ENCODE results near the gene RNF13.
A peak's percentile ranks its signal among the peaks of the same experiment; 100 is the strongest.

RNF13 gene, protein sequence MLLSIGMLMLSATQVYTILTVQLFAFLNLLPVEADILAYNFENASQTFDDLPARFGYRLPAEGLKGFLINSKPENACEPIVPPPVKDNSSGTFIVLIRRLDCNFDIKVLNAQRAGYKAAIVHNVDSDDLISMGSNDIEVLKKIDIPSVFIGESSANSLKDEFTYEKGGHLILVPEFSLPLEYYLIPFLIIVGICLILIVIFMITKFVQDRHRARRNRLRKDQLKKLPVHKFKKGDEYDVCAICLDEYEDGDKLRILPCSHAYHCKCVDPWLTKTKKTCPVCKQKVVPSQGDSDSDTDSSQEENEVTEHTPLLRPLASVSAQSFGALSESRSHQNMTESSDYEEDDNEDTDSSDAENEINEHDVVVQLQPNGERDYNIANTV

GRCh38 chr3:149812606-149813366, at the start of gene RNF13:
TSS of gene RNF13 (plus strand) at chr3:149813215. CDS start at chr3:149846027, 32,812 bp downstream.
- Histone ChIP-seq H3K4me3 (ENCODE audit: low read depth in 1 of 2, low read length in 2 of 2) (peak within 1 kb of the TSS; percentile 82 to 90), H3K27ac (ENCODE audit: low read depth, low read length) (peak within 1 kb of the TSS; percentile 97), H3K9me3 (ENCODE audit: low read length) (no peaks in the 10 kb centered on the region), H3K36me3 (ENCODE audit: insufficient read depth, low read length) (no peaks in the 10 kb centered on the region), H3K27me3 (ENCODE audit: control insufficient read depth in 1 of 2, insufficient read depth in 2 of 2, low read length in 2 of 2) (no peaks in the 10 kb centered on the region), H3K4me1 (ENCODE audit: insufficient read depth, low read length) (peaks cover 40% of the 10 kb centered on the region), H3K9ac (ENCODE audit: low read length) (peak within 1 kb of the TSS; percentile 84)

DNA sequence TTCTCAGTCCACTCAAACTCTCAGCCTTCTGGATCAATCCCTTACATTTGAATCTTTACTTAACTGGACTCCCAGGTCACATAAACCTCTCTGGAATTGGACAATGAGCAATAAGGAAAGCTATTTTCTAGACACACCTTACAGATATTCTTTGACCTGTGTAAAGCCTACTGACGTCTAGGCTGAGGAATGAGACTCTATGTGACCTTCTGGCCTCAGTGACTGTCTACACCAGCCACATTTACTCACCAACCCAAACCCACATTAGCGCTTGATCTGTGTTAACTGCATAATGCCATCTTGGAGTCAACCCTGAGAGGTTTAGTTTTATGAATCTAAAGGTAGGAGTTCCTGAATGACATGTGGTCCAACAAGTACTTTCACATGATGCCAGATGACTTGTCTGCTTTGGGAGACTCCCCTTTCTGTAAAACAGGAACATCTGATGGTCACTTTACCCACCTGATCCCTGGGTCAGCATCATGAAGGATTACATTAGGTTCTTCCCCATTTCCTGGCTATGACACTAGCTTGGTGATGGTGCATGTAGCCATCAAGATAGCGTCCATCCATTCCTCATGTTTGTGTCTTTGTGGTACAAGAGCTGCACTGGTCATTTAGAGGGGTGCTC, 49.3 kb upstream of the RNF13 start:
- H3K4me3 ChIP-seq (ENCODE audit: low read depth in 1 of 2, low read length in 2 of 2), result no peak overlapping the region
- H3K27ac ChIP-seq (ENCODE audit: low read depth, low read length), result no peak overlapping the region
- H3K9me3 ChIP-seq (ENCODE audit: low read length), result no peaks in the 10 kb centered on the region
- no peak overlapping the region for H3K9ac ChIP-seq (ENCODE audit: low read length)
- no peaks in the 10 kb centered on the region for H3K36me3 ChIP-seq (ENCODE audit: insufficient read depth, low read length)
- H3K4me1 ChIP-seq (ENCODE audit: insufficient read depth, low read length), result no peaks in the 10 kb centered on the region
- H3K27me3 ChIP-seq (ENCODE audit: control insufficient read depth in 1 of 2, insufficient read depth in 2 of 2, low read length in 2 of 2), result peaks cover 0 to 5% of the 10 kb centered on the region in 2 donors

DNA sequence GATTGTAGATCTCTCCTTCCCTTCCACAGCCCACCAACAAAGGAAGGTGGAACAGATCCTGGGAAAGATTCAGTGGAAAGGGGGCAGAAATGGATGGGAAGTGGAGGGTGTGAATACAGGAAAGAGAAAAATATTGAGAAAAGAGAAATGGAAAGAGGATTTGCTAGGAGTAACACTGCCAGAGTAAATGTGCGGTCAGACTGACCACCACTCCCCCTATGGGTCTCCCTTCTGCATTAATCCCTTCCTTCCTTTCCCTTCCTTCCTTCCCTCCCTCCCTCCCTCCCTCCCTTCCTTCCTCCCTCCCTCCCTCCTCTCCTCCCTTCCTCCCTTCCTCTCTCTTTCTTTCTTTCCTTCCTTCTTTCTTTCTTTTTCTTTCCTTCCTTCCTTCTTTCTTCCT, 48.7 kb upstream of the RNF13 start:
- Histone ChIP-seq H3K9me3 (ENCODE audit: low read length) (no peaks in the 10 kb centered on the region), H3K4me3 (ENCODE audit: low read depth in 1 of 2, low read length in 2 of 2) (no peak overlapping the region), H3K36me3 (ENCODE audit: insufficient read depth, low read length) (no peaks in the 10 kb centered on the region), H3K4me1 (ENCODE audit: insufficient read depth, low read length) (no peaks in the 10 kb centered on the region), H3K27me3 (ENCODE audit: control insufficient read depth in 1 of 2, insufficient read depth in 2 of 2, low read length in 2 of 2) (peaks cover 0 to 5% of the 10 kb centered on the region in 2 donors), H3K9ac (ENCODE audit: low read length) (no peak overlapping the region), H3K27ac (ENCODE audit: low read depth, low read length) (no peak overlapping the region)

DNA sequence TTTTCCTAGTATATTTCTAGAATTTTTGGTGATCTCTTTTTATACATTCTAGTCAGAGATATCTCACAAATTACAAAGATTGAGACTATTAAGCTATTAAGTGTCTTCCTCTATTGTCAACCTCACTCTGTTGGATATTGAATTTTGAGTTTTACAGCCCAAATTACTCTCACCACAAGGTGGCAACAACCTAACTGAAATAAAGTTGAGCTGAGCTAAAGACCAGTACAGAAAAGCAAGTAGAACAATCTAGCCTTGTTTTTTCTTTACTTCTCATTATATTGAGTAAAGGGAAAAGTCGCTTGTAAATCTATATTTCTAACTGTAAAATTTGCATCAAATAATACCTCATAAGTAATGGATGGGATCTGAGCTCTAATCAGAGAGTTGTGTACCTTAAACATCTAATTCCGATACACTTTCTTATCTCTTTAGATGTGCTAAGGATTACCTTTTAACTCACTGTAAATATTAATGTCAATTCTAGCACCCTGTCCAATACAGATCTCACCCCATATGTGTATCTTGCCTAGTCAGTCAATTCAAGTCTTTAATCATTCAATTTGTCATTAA, 47.2 kb upstream of the RNF13 start:
- Histone ChIP-seq H3K9ac (ENCODE audit: low read length) (no peak overlapping the region), H3K27me3 (ENCODE audit: control insufficient read depth in 1 of 2, insufficient read depth in 2 of 2, low read length in 2 of 2) (peaks cover 0 to 5% of the 10 kb centered on the region in 2 donors), H3K4me1 (ENCODE audit: insufficient read depth, low read length) (no peaks in the 10 kb centered on the region), H3K4me3 (ENCODE audit: low read depth in 1 of 2, low read length in 2 of 2) (no peak overlapping the region), H3K36me3 (ENCODE audit: insufficient read depth, low read length) (no peaks in the 10 kb centered on the region), H3K9me3 (ENCODE audit: low read length) (no peaks in the 10 kb centered on the region), H3K27ac (ENCODE audit: low read depth, low read length) (no peak overlapping the region)

DNA sequence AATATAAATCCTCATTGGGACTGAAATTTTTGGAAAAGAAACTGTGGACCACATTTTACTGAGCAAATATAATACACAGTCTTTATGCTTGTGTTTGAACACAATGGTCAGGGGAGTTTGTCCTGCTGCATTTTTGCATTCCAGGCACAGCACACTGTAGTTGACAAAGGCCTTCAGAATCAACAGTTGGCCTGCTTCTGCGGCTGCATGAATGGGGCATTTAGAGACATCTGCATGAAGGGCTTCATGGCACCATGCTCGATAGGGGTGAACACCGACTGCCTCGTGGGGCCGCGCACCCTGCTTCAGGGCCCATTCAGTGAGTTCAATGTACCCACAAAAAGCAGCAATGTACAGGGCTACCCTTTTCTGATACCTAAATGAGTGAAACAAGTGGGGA, 45.3 kb upstream of the RNF13 start:
- no peak overlapping the region for H3K9ac ChIP-seq (ENCODE audit: low read length)
- H3K27me3 ChIP-seq (ENCODE audit: control insufficient read depth in 1 of 2, insufficient read depth in 2 of 2, low read length in 2 of 2), result peaks cover 0 to under 1% of the 10 kb centered on the region in 2 donors
- no peak overlapping the region for H3K4me3 ChIP-seq (ENCODE audit: low read depth in 1 of 2, low read length in 2 of 2)
- H3K36me3 ChIP-seq (ENCODE audit: insufficient read depth, low read length), result no peaks in the 10 kb centered on the region
- no peaks in the 10 kb centered on the region for H3K9me3 ChIP-seq (ENCODE audit: low read length)
- no peak overlapping the region for H3K27ac ChIP-seq (ENCODE audit: low read depth, low read length)
- no peaks in the 10 kb centered on the region for H3K4me1 ChIP-seq (ENCODE audit: insufficient read depth, low read length)

DNA sequence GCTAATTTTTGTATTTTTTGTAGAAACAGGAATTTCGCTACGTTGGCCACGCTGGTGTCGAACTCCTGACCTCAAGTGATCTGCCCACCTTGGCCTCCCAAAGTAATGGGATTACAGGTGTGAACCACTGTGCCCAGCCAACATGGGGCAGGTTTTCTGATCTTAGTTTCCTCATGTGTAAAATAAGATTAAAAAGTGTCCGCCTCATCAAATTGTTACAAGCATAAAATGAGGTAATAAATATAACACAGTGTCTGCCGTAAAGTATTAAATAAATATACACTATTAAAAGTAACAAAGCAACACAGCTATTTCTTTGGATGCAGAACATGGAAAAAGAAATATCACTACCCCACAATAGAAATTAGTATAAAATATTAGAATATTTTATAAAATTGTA, 44.3 kb upstream of the RNF13 start:
- H3K36me3 ChIP-seq (ENCODE audit: insufficient read depth, low read length), result no peaks in the 10 kb centered on the region
- no peak overlapping the region for H3K9ac ChIP-seq (ENCODE audit: low read length)
- H3K4me1 ChIP-seq (ENCODE audit: insufficient read depth, low read length), result no peaks in the 10 kb centered on the region
- no peak overlapping the region for H3K4me3 ChIP-seq (ENCODE audit: low read depth in 1 of 2, low read length in 2 of 2)
- no peaks in the 10 kb centered on the region for H3K9me3 ChIP-seq (ENCODE audit: low read length)
- H3K27ac ChIP-seq (ENCODE audit: low read depth, low read length), result no peak overlapping the region
- no peaks in the 10 kb centered on the region for H3K27me3 ChIP-seq (ENCODE audit: control insufficient read depth in 1 of 2, insufficient read depth in 2 of 2, low read length in 2 of 2)

DNA sequence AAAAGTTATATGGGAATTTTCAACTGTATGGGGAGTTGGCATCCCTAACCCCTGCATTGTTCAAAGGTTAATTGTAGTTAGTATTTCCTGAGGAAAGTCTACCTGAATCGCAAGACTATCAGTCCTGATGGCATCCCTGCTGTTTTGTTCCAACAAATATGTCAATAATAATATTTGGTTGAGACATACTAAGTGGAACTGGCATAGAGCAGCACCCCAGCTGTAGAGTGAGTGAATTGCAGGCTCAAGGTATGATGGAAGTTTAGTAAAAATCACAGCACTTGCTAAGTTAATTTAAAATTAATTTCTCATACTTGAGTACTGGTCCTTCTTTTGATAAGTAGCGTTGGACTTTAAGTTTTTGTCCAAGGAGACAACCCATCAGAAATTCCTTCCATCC, 42.8 kb upstream of the RNF13 start:
- Histone ChIP-seq H3K4me3 (ENCODE audit: low read depth in 1 of 2, low read length in 2 of 2) (no peak overlapping the region), H3K9ac (ENCODE audit: low read length) (no peak overlapping the region), H3K27me3 (ENCODE audit: control insufficient read depth in 1 of 2, insufficient read depth in 2 of 2, low read length in 2 of 2) (no peaks in the 10 kb centered on the region), H3K9me3 (ENCODE audit: low read length) (no peaks in the 10 kb centered on the region), H3K4me1 (ENCODE audit: insufficient read depth, low read length) (no peaks in the 10 kb centered on the region), H3K36me3 (ENCODE audit: insufficient read depth, low read length) (no peaks in the 10 kb centered on the region), H3K27ac (ENCODE audit: low read depth, low read length) (no peak overlapping the region)

DNA sequence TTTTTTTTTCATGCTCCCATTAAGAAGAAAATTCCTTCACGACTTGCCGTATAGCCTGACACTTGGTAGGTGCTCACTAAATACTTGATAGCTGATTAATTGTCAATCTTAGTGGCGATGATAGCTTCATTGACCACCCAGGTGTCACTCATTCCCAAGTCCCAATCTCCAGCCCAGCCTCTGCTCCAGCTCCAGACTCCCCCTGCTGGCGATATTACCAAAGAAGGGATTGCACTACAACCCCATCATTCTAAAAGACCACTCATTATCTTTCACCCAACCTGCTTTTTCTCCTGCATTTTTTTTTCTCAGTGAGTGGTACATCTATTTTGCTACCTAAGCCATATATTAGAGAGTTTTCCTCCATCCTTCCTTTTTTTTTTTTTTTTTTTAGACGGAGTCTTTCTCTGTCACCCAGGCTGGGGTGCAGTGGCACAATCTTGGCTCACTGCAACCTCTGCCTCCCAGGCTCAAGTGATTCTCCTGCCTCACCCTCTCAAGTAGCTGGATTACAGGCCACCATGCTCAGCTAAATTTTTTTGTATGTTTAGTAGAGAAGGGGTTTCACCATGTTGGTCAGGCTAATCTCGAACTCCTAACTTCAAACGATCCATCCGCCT, 41.3 kb upstream of the RNF13 start:
- Histone ChIP-seq H3K27me3 (ENCODE audit: control insufficient read depth in 1 of 2, insufficient read depth in 2 of 2, low read length in 2 of 2) (no peaks in the 10 kb centered on the region), H3K27ac (ENCODE audit: low read depth, low read length) (no peak overlapping the region), H3K4me3 (ENCODE audit: low read depth in 1 of 2, low read length in 2 of 2) (no peak overlapping the region), H3K36me3 (ENCODE audit: insufficient read depth, low read length) (no peaks in the 10 kb centered on the region), H3K4me1 (ENCODE audit: insufficient read depth, low read length) (no peaks in the 10 kb centered on the region), H3K9me3 (ENCODE audit: low read length) (no peaks in the 10 kb centered on the region), H3K9ac (ENCODE audit: low read length) (no peak overlapping the region)

GRCh38 chr3:149772861-149773260, 40.2 kb upstream of the RNF13 start:
- H3K9me3 ChIP-seq (ENCODE audit: low read length), result no peaks in the 10 kb centered on the region
- no peak overlapping the region for H3K4me3 ChIP-seq (ENCODE audit: low read depth in 1 of 2, low read length in 2 of 2)
- no peaks in the 10 kb centered on the region for H3K4me1 ChIP-seq (ENCODE audit: insufficient read depth, low read length)
- H3K27ac ChIP-seq (ENCODE audit: low read depth, low read length), result no peak overlapping the region
- no peaks in the 10 kb centered on the region for H3K36me3 ChIP-seq (ENCODE audit: insufficient read depth, low read length)
- H3K27me3 ChIP-seq (ENCODE audit: control insufficient read depth in 1 of 2, insufficient read depth in 2 of 2, low read length in 2 of 2), result no peaks in the 10 kb centered on the region
- no peak overlapping the region for H3K9ac ChIP-seq (ENCODE audit: low read length)

DNA sequence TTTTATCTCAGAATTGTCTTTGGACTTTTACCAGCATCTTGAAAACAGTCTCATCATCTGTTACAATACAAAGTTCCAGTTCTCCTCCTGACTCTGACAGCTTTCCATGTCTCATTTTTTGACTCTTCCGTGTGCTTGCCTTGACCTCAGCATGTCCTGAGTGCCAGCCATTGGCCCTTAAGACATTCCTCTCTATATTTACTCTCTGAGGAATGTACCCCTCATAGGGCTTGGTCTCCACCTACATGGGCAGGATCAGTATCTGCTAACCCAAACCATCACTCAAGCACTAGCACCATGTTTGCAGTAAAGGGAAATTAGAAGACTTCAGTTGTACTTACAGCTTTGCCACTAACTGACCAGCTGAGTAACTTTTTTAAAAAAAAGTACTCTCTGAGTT, 36.8 kb upstream of the RNF13 start:
- Histone ChIP-seq H3K36me3 (ENCODE audit: insufficient read depth, low read length) (no peaks in the 10 kb centered on the region), H3K4me3 (ENCODE audit: low read depth in 1 of 2, low read length in 2 of 2) (no peak overlapping the region), H3K9me3 (ENCODE audit: low read length) (no peaks in the 10 kb centered on the region), H3K9ac (ENCODE audit: low read length) (no peak overlapping the region), H3K27ac (ENCODE audit: low read depth, low read length) (no peak overlapping the region), H3K27me3 (ENCODE audit: control insufficient read depth in 1 of 2, insufficient read depth in 2 of 2, low read length in 2 of 2) (no peaks in the 10 kb centered on the region), H3K4me1 (ENCODE audit: insufficient read depth, low read length) (no peaks in the 10 kb centered on the region)
